Germinal center (tissue), 1 donor: Measurements from ENCODE around the gene GPR4.

ENCODE experiments used
- DNase-seq: peaks from one replicate; pipeline ENCODE4 v3.0.0; 2012; ENCODE audit warnings: mixed read lengths, low spot score

Gene GPR4

DNA sequence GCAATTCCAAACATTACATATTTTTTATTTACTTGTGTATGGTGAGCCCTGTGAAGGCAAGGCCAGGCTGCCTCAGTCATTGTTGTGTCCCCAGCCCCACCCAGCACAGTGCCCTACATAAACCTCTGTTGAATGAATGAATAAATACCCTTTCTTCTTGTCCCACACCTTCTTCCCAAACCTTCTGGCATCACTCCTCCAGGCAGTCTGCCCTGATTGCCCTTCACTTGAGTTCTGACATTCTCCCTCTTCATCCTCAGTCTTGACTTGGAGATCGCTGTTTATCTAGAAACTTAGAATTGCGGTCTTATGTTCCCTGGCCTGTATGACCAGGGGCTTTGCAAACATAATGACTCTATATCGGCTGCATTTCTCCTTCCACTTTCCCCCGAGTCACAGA is 12.2 kb downstream of the GPR4 start:
- no peak for DNase-seq

DNA sequence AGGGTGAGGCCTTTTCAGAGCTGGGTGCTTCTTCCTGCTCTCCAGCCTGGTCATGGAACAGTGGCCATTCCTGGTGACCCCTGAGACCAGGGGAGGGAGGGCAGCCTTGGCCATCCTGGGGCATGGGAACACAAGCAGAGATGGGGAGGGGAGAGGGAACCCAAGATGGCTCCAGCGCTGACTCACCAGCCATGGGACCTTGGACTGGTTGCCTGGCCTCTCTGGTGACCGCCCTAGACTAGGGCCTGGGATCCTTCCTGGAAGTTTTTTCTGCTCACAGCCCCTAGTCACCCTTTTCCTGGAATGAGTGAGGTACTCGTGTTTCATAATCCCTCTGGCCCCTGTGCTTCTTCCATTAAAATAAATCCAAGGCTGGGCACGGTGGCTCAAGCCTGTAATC is 14.1 kb downstream of the GPR4 start:
- no peak for DNase-seq

DNA sequence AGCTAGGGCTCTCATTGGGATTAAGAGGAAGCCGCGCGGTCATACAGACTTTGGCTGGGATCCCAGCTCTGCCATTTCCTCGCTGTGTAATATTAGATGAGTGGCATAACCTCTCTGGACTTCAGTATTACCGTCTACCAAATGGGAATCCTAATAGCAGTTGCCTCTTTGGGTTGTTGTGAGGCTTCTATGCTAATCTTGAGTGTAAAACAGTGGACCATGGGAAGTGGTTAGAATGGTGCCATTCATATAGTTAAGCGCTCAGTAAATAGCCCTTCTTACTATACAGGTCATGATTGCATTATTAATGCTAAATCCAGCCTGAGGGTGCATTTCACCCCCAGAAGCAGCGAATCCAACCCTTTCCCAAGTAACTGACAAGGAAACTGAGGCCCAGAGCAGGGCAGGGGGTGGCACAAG is 16.8 kb downstream of the GPR4 start:
- no peak for DNase-seq

DNA sequence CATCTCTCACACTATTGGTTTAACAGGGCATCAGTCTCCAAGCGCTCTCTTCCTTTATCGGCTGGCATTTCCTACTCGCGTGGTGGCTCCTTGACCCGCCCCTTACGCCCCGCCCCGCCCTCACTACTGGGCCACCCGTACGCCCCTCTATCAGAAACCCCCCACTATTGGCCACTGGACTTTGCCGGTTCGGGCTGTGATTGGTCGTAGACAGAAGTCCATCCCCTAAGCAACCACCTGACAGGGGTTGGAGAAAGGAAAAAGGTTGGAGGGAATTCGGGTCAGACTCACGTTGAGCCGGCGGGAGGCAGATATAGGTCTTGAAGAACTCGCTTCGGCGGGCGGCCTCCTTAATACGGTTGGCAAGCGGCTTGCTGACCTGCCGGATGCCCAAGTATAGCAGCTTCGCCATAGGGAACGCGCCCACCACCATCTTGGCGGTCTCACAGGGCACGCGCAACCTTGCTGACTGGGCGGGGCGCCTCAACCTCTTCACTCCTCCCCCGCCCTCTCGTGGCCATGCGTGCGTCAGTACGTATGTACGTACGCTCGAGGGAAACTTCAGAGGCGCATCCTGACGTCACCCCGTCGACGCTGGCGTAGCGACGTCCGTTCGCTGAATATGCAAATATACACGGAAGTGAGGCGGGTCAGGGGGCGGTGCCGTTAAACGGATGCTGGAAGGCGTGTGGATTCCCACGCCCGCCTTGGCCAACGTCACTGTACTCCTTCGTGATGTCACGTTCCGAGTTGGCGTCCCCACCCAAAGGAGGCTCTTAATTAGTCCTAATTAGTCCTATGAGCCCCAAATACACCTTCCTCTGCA is 17.5 kb downstream of the GPR4 start, which contains the start of gene OPA3:
OPA3 (minus strand) TSS at position 471 of the 826 bp plus-strand sequence; CDS start at position 433, 38 bp downstream.
- DNase-seq = peak; percentile 98

DNA sequence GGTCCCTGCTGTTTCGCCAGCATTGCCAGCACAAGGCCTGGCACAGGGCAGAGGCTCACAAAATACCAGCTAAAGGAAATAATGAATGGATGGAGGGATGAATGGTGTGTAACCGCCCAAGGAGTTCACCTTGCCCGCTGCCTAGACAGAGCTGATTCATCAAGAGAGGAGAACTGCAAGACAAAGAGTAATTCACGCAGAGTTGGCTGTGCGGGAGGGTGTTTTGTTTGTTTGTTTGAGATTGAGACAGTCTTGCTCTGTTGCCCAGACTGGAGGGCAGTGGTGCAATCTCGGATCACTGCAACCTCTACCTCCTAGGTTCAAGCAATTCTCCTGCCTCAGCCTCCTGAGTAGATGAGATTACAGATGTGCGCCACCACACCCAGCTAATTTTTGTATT is 20.4 kb downstream of the GPR4 start:
- no peak for DNase-seq

DNA sequence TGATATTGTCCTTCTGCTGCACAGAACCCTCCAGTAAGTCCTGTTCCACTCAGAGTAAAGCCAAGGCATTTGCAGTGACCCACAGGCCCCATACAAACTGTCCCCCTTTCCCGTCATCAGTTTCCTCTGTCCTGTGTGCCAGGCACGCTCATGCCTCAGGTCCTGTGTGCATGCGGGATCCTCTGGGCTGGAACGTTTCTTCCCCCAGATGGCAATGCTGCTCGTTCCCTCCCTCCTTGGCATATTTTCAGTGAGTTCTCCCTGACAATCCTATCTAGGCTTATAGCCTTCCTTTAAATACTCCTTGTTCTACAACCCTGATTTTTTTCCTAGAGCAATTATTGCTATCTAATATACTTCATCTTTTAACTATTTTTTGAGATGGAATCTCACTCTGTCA is 23.2 kb downstream of the GPR4 start:
- no peak for DNase-seq

DNA sequence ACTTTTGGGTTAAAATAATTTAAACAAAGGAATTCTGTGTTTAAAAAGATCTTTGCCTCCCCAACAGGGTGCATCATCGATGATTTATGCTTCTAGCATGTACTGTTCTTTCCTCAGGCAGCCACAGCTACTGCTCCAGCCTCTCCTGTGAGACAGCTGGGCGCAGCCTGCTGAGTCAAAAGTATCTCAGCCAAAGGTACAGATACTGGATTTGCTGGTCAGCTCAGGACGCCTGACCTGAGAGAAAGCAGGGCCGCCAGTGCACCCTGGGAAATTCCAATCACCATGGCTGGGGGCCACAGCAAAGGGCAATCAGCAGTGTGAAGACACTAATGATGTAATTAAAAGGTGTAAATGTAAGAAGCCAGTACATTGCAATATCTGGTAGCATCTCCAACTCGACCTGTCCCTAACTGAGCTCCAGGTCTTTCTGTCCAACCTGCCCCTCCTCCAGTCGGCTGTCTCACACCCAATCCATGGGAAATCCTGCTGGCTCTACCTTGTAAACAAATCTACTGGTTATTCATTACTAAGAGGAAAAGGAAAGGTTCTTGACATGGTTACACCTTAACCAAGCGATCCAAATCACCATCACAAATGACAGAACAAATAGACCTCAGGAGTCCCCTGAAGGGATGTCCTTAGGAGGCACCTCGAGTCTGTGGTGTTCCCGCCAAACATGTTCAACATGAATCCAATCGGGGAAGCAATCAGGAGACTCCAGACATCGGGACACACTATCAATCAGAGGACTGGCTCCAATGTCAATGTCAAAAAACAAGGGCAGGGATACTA is 24.7 kb downstream of the GPR4 start:
- no peak for DNase-seq

DNA sequence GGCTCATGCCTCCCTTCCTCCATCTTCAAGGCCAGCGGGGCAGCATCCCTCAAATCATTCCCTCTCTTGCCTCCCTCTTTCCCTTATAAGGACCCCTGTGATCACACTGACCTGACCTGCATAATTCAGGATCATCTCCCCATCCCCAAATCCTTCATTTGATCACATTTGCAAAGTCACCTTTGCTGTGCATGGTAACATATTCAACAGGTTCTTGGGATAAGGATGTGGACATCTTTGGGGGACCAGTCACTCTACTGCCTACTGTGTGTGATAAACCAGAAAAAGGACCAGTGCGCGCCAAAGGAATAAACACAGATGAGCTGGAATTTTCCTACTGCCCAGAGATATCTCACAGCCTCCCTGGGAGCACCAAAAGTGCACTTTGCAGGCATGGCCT is 25.3 kb downstream of the GPR4 start:
- DNase-seq = no peak

DNA sequence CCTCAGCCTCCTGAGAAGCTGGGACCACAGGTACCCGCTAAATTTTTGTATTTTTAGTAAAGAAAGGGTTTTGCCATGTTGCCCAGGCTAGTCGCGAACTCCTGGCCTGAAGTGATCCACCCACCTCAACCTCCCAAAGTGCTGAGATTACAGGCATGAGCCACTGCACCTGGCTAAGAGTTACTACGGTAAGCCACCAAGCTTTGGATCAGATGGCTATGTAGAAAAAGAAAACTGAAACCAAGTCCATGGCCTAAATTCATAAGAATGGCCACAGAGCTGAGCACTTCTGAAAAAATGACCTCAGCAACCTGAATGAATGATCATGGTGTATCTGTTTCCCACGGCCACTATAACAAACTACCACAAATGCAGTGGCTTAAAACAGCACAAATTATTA is 26.8 kb downstream of the GPR4 start:
- DNase-seq = no peak

- no peak for DNase-seq
Measured at GRCh38 chr19:45574526-45574925, 27.5 kb downstream of the GPR4 start.

DNA sequence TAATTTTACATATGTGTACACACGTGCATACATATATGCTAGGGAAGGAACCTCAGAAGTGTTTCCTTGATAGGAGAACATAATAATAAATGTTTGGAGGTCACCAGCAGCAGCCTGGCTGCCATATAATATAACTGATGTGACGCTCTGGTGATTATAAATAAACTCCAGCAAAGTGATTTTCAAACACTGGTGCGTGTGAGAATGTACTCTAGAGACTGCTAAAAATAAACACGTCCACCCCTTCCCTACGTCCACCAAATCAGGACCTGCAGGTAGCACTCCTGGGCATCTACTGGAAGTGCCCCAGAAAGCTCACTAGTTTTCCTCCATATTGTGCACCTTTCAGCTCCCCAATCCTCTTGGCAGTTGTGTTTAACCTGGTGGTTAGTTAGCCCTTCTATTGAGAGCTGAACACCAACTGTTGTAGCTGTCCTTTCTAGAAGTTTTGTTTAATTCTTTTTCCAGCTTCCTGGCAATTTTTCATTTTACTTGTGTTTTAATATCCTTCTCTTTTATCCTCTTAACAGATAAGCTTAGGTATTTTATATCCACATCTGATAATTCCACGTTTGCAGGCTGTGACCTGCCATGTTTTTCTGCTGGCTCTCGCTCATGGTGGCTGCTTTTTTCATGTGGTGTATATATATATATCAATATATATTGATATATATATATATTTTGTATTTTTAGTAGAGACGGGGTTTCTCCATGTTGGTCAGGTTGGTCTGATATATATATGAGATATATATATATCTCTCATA is 30.4 kb downstream of the GPR4 start:
- DNase-seq = no peak

- peak; percentile 44 for DNase-seq
Measured at GRCh38 chr19:45569619-45570421, 32.2 kb downstream of the GPR4 start.

- DNase-seq = no peak
Measured at GRCh38 chr19:45568732-45569131, 33.3 kb downstream of the GPR4 start.

- DNase-seq = no peak
Measured at GRCh38 chr19:45567609-45568008, 34.4 kb downstream of the GPR4 start.

DNA sequence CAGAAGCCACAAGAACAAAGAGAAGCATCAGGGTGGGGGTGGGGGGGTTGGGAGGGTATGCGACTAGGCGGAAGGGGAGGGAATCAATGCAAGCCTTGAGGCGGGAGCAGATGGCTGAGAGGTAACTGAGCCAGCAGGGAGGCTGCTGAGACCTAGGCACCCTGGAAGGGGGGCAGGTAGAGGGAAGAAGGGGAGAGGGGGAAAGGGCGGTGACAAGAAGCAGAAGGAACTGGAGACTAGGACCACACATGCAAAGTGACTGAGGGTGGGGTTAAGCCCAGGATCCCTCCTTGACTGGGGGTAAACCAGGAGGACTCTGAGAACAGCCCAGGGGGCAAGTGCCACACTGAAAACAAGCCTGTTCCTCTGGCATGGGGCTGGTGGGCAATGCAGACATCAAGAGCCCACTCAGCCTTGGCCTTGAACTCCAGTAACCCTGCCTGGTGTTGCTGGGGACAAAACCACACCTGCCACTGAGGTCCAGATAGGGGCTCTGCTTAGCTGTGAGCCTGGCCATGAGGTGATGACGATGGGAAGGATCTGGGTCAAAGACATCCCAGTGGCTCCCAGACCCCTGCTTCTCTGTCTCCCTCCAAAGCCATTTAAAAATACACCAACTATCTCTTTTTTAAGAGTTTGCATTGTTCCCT is 37.8 kb downstream of the GPR4 start:
- no peak for DNase-seq

DNA sequence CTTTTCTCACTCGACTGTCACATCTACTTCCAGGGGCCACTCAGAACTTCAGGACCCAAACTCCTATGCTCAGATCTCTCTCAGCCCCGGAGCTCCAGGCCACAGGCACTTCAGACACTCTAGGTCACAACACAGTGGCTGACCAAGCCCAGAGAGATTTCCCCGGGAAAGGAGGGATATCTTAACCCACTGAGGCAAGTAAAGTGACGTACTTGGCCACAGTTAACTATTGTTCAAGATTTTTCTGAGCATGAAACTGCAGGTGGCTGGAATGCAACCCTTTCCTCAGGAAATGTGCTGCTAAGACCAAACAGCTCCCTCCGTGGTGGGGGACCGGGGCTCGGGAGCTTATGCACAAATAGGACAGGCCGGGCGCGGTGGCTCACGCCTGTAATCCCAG is 41.3 kb downstream of the GPR4 start:
- no peak for DNase-seq

DNA sequence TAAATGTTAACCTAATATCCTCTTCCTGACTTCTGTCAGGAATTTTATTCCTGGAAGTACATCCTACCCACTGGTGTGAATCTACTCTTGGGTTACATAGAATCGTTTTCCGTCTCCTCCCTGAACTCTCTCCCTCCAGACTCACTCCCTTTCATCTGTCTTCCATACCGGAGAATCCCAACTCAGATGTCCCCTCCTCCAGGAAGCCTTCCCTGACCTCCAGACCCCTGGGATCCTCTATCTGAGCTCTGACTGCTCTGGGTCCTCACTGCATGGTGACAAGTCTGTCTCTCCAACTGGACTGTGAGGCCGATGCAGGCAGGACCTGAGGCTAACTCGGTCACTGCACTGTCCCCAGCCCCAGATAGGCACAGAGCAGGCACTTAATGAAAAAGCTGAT is 42.0 kb downstream of the GPR4 start:
- no peak for DNase-seq

DNA sequence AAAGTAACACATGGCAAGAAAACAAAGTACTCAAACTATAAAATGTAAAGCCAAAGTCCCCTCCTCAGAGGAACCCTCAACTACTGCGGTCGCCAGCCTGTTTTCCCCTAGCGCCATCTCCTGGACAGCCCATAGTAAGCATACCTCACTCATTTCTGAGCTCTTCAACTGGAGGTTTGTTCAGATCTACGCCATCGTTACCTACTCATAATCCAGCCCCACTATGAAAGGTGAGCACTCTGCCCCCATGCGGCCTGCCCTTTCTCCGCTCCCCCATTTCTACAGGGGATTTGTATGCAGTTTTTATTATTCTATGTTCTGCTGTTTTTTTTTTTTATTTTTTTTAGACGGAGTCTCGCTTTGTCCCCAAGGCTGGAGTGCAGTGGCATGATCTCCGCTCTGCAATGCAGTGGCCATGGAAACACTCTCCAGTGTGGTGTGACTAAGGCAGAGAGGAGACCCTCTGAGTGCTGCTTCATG is 43.6 kb downstream of the GPR4 start:
- DNase-seq = peak; percentile 92

DNA sequence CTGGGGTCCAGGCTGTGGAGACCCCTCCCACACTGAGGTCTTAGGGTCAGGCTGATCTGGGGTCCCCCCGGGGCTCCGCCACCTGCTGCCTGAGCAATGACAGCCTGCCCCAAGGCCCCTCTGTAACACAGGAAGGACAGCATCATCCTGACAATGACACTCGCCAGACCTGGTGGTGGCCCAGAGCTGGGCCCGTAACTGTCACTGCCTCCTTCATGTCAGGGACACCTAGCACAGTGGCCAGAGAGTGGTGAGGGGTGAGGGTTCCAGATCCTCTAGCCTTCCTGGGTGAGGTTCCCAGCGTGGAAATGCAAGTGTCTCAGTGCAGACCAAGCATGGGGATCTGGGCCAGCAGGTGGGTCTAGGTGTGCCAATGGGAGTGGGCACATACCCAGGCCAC is 45.2 kb downstream of the GPR4 start:
- DNase-seq = no peak

DNA sequence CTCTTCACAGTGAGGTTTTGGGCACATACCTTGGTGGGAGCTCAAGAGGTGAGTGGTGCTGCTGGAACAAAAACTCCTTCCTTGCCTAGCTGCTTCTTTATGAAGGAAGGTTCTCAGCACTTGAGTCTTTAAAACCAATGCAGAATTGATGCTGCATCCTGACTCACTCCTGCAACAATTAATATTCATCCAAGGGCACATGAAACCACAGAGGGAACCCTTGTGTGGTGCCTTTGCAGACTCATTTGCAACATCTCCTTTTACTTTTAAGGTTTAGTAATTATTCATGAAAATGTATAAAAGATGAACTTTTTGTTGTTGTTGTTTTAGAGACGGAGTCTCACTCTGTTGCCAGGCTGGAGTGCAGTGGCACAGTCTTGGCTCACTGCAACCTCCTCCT is 47.5 kb downstream of the GPR4 start:
- no peak for DNase-seq

- DNase-seq = no peak
Measured at GRCh38 chr19:45553464-45553863, 48.5 kb downstream of the GPR4 start.
